Measurements from ENCODE around the gene CEPT1. TPM values are rescaled to one million over a fixed set of nuclear protein-coding genes. Genes with fewer than 3 reads are reported as not detected.

Gene CEPT1
- total and polyA plus RNA-seq, 2 of the 4 experiments (the other 2 are of a cell fraction), result 13.3 to 27.4 TPM

DNA sequence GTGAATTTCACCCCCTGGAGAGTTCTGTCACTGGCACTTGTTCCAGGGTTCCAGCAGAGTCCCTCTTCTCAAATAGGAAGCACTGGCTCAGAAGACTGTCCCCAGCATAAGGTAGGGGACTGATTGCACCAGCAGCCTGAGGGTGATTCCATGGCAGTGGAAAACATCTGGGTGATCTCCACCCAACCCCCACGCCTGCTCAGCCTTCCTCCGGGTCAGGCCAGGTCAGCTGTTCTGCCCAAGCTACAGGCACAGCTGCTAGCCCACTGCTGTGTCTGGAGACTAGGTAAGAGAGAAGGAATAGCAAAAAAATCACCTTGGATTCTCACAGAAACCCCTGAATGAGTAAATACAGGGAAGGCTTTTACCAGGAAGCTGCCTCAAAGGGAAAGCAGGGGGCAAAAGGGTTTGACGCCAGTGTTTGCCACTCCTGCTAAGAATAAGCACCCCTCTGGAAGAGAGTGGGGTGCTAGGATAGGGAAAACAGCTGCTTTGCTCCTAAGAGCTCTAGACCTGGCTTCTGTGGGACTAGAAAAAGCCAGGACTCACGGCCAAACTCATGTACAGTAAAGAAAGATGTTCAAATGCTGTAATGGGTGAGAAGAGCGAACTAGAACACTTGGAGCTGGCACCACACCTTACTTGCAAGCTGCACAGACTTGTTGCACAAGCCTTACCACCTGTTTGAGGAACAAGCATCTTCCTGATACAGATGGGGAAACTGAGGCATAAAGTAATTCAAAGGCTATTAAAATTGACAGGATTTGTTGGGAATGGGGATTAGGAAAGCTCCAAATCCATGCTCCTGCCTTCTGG, 61.5 kb downstream of the CEPT1 start:
- no peak for DNase-seq
- TF ChIP-seq, protein P1, sequence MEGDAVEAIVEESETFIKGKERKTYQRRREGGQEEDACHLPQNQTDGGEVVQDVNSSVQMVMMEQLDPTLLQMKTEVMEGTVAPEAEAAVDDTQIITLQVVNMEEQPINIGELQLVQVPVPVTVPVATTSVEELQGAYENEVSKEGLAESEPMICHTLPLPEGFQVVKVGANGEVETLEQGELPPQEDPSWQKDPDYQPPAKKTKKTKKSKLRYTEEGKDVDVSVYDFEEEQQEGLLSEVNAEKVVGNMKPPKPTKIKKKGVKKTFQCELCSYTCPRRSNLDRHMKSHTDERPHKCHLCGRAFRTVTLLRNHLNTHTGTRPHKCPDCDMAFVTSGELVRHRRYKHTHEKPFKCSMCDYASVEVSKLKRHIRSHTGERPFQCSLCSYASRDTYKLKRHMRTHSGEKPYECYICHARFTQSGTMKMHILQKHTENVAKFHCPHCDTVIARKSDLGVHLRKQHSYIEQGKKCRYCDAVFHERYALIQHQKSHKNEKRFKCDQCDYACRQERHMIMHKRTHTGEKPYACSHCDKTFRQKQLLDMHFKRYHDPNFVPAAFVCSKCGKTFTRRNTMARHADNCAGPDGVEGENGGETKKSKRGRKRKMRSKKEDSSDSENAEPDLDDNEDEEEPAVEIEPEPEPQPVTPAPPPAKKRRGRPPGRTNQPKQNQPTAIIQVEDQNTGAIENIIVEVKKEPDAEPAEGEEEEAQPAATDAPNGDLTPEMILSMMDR (conservative IDR thresholded peaks at IDR 0.05; ENCODE audit: low read depth, low read length), result no peak
- TF ChIP-seq RAD21 (IDR thresholded peaks at IDR 0.05; ENCODE audit: low read length) (no peak), CEBPB (IDR thresholded peaks at IDR 0.05; ENCODE audit: low read depth, low read length) (no peak), FOS (IDR thresholded peaks at IDR 0.05; ENCODE audit: low read depth, low read length) (no peak), RCOR1 (IDR thresholded peaks at IDR 0.05; ENCODE audit: insufficient replicate concordance, low read length) (no peak), RFX5 (IDR thresholded peaks at IDR 0.05; ENCODE audit: low read depth, low read length) (no peak), MAFK (IDR thresholded peaks at IDR 0.05; ENCODE audit: low read depth, low read length) (no peak), BHLHE40 (IDR thresholded peaks at IDR 0.05; ENCODE audit: low read depth, low read length) (no peak), NFE2L2 (IDR thresholded peaks at IDR 0.05; ENCODE audit: low read depth, low read length) (no peak), MAZ (IDR thresholded peaks at IDR 0.05; ENCODE audit: borderline replicate concordance, low read depth, low read length) (no peak), CHD1 (IDR thresholded peaks at IDR 0.05; ENCODE audit: low read depth, low read length) (no peak), POLR2A (IDR thresholded peaks at IDR 0.05; ENCODE audit: low read depth, low read length) (no peak), SMC3 (IDR thresholded peaks at IDR 0.05; ENCODE audit: low read depth, low read length) (no peak), MXI1 (IDR thresholded peaks at IDR 0.05; ENCODE audit: borderline replicate concordance, low read depth, low read length) (no peak)
- TF ChIP-seq, protein P2, sequence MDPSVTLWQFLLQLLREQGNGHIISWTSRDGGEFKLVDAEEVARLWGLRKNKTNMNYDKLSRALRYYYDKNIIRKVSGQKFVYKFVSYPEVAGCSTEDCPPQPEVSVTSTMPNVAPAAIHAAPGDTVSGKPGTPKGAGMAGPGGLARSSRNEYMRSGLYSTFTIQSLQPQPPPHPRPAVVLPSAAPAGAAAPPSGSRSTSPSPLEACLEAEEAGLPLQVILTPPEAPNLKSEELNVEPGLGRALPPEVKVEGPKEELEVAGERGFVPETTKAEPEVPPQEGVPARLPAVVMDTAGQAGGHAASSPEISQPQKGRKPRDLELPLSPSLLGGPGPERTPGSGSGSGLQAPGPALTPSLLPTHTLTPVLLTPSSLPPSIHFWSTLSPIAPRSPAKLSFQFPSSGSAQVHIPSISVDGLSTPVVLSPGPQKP (IDR thresholded peaks at IDR 0.05; ENCODE audit: borderline replicate concordance, low read depth, low read length), result no peak
- TF ChIP-seq, protein P3, sequence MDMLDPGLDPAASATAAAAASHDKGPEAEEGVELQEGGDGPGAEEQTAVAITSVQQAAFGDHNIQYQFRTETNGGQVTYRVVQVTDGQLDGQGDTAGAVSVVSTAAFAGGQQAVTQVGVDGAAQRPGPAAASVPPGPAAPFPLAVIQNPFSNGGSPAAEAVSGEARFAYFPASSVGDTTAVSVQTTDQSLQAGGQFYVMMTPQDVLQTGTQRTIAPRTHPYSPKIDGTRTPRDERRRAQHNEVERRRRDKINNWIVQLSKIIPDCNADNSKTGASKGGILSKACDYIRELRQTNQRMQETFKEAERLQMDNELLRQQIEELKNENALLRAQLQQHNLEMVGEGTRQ (IDR thresholded peaks at IDR 0.05; ENCODE audit: low read depth, low read length), result no peak
- no peak overlapping the region for H2BK5ac ChIP-seq (ENCODE audit: low read depth, low read length, poor library complexity, severe bottlenecking)

More for the DNA sequence above, 61.5 kb downstream of the CEPT1 start:
- ChIA-PET CTCF (no interaction called here), POLR2A (ENCODE audit: unreplicated experiment) (no interaction called here)
- Histone ChIP-seq H3K9ac (ENCODE audit: low read depth, low read length) (no peak overlapping the region), H4K20me1 (ENCODE audit: insufficient read depth, low read length) (no peaks in the 10 kb centered on the region), H3K36me3 (ENCODE audit: control insufficient read depth, insufficient read depth, low read length) (no peaks in the 10 kb centered on the region), H3K56ac (ENCODE audit: extremely low read depth, insufficient read depth, low read length) (no peak overlapping the region), H3K4me3 (ENCODE audit: insufficient read depth, low read depth, low read length) (no peak overlapping the region), H2AFZ (replicated peaks; ENCODE audit: low read length, poor library complexity) (no peak overlapping the region), H2AK9ac (replicated peaks; ENCODE audit: low read depth, low read length, poor library complexity) (no peak overlapping the region), H3K9me1 (ENCODE audit: insufficient read depth, low read length) (peaks cover 2% of the 10 kb centered on the region; the same call in 1 of the 2 replicates), H4K8ac (ENCODE audit: low read depth in 2 of 2, low read length in 2 of 2) (no peak overlapping the region), H3K79me1 (ENCODE audit: low read depth in 1 of 2, low read length in 2 of 2) (no peaks in the 10 kb centered on the region), H3K4ac (ENCODE audit: low read depth, low read length) (no peak overlapping the region), H3K27me3 (ENCODE audit: control insufficient read depth, insufficient read depth, low read length) (peaks cover 10% of the 10 kb centered on the region), H3K27ac (ENCODE audit: insufficient read depth, low read length) (no peak overlapping the region), H2BK15ac (ENCODE audit: low read depth, low read length) (no peak overlapping the region), H4K91ac (ENCODE audit: insufficient read depth, low read depth, low read length) (no peak overlapping the region), H4K5ac (ENCODE audit: low read depth, low read length) (no peak overlapping the region), H2AK5ac (ENCODE audit: low read depth, low read length) (no peak overlapping the region), H3K23ac (ENCODE audit: low read depth, low read length) (no peak overlapping the region), H3K18ac (ENCODE audit: low read depth, low read length) (no peak overlapping the region), H2BK20ac (ENCODE audit: low read depth, low read length) (no peak overlapping the region), H3K4me1 (ENCODE audit: control insufficient read depth, insufficient read depth, low read length) (peaks cover 16% of the 10 kb centered on the region), H2BK120ac (ENCODE audit: low read depth, low read length) (no peak overlapping the region), H3K9me3 (ENCODE audit: control insufficient read depth, insufficient read depth, low read length) (no peaks in the 10 kb centered on the region), H3K14ac (replicated peaks; ENCODE audit: low read depth, low read length) (no peak overlapping the region), H3K4me2 (ENCODE audit: low read depth, low read length) (no peak overlapping the region)
- dilution Hi-C loops (cut with HindIII; ENCODE audit: low sequenced_read_pairs, unreplicated experiment) (no loop called here), in situ Hi-C loops (cut with MboI; ENCODE audit: low sequenced_read_pairs) (no loop called here), intact Hi-C loops (cut with micrococcal nuclease) (no loop called here)
- no CpG with 5 or more reads among the region's 5 CpGs for WGBS, 2 experiments (ENCODE audit: extremely low coverage in 2 of 2, insufficient read length in 1 of 2)
- BruUV-seq (replicated peaks), result no TSS peak
- ATAC-seq (ENCODE audit: low read depth), result no peak

Measured in IMR-90 (cell line).